GM12874 (cell line): Measurements from ENCODE around the gene CMYA5.

ENCODE experiments used
- CTCF ChIP-seq: IDR thresholded peaks from 2 replicates; pipeline ENCODE4 v1.5.1; 2011; ENCODE audit warnings: low read depth, mild to moderate bottlenecking, control low read depth, low read length, moderate library complexity; ENCODE audit not compliant: insufficient read depth

The CMYA5 gene

GRCh38 chr5:79824444-79824843 lies 134.8 kb downstream of the CMYA5 start:
- TF ChIP-seq CTCF: no peak

- TF ChIP-seq CTCF: no peak
These were observed 136.2 kb downstream of the CMYA5 start for GRCh38 chr5:79825802-79826201.

- TF ChIP-seq CTCF: no peak
These were observed 137.6 kb downstream of the CMYA5 start for GRCh38 chr5:79827159-79827629.

- peak; percentile 39 for TF ChIP-seq CTCF
These were observed 139.6 kb downstream of the CMYA5 start for GRCh38 chr5:79829260-79829659.

- TF ChIP-seq CTCF: no peak
These were observed 142.0 kb downstream of the CMYA5 start for GRCh38 chr5:79831381-79832309.

- no peak for TF ChIP-seq CTCF
These were observed 143.3 kb downstream of the CMYA5 start for GRCh38 chr5:79832911-79833310.

GRCh38 chr5:79834098-79834753 lies 144.6 kb downstream of the CMYA5 start:
- TF ChIP-seq CTCF: no peak
